Epidermal melanocyte (primary cell): ENCODE data around the gene FHAD1.
A peak's percentile ranks its signal among the peaks of the same experiment; 100 is the strongest.

Source experiments
- DNase-seq: peaks from one replicate; pipeline ENCODE4 v3.0.0; 2011; ENCODE audit warnings: low spot score; ENCODE audit not compliant: insufficient read length

The FHAD1 gene

GRCh38 chr1:15245593-15246360 lies 1.2 kb upstream of the FHAD1 start:
- no peak for DNase-seq

- DNase-seq: no peak
These were observed 1.2 kb downstream of the FHAD1 start for GRCh38 chr1:15248216-15248615.

- no peak for DNase-seq
These were observed 2.1 kb downstream of the FHAD1 start for GRCh38 chr1:15249081-15249480.

GRCh38 chr1:15251857-15252835 lies 5.1 kb downstream of the FHAD1 start:
- DNase-seq: no peak

- no peak for DNase-seq
These were observed 7.5 kb downstream of the FHAD1 start for GRCh38 chr1:15254559-15254958.

GRCh38 chr1:15255582-15256149 lies 8.6 kb downstream of the FHAD1 start:
- no peak for DNase-seq

- no peak for DNase-seq
These were observed 9.6 kb downstream of the FHAD1 start for GRCh38 chr1:15256584-15256983.

GRCh38 chr1:15257309-15257708 lies 10.3 kb downstream of the FHAD1 start:
- no peak for DNase-seq

GRCh38 chr1:15258833-15259621 lies 12.0 kb downstream of the FHAD1 start:
- DNase-seq: no peak

GRCh38 chr1:15259622-15260007 lies 12.6 kb downstream of the FHAD1 start:
- DNase-seq: no peak

GRCh38 chr1:15260418-15261154 lies 13.6 kb downstream of the FHAD1 start:
- DNase-seq: no peak

- no peak for DNase-seq
These were observed 14.4 kb downstream of the FHAD1 start for GRCh38 chr1:15261155-15262002.

GRCh38 chr1:15262003-15262377 lies 15.0 kb downstream of the FHAD1 start:
- no peak for DNase-seq

GRCh38 chr1:15262706-15263105 lies 15.7 kb downstream of the FHAD1 start:
- no peak for DNase-seq

- no peak for DNase-seq
These were observed 17.7 kb downstream of the FHAD1 start for GRCh38 chr1:15264769-15265168.

GRCh38 chr1:15271196-15271595 lies 24.2 kb downstream of the FHAD1 start:
- no peak for DNase-seq

GRCh38 chr1:15272009-15272781 lies 25.2 kb downstream of the FHAD1 start:
- DNase-seq: peak; percentile 78

- DNase-seq: no peak
These were observed 25.7 kb downstream of the FHAD1 start for GRCh38 chr1:15272782-15273127.

GRCh38 chr1:15273274-15273673 lies 26.3 kb downstream of the FHAD1 start:
- DNase-seq: no peak
